OCI-LY1 (cell line): ENCODE results near the gene RAET1L.
"Not testable (repeated sequence)": the region's sequence is repeated elsewhere in the genome, so short reads cannot be mapped to it uniquely, and the experiment has no call there.

Experiments
- H2AFZ ChIP-seq: fragments of 200-600 bp; sonication (generic), shearing (Covaris generic); 2 replicates; pipeline ENCODE4 v1.6.0; 2014; ENCODE audit warnings: antibody characterized with exemption, mild to moderate bottlenecking, low read length
- H3F3A ChIP-seq: fragments of 200-600 bp; sonication (generic), shearing (Covaris generic); 2 replicates; pipeline ENCODE4 v1.6.0; 2014; ENCODE audit warnings: mild to moderate bottlenecking, antibody characterized with exemption, low read length, moderate library complexity; ENCODE audit not compliant: insufficient read depth
- H3K27ac ChIP-seq: fragments of 200-600 bp; sonication (generic); 2 replicates; pipeline ENCODE4 v1.5.1; 2014; ENCODE audit warnings: low read length, mixed run types, mild to moderate bottlenecking, low read depth; ENCODE audit not compliant: poor library complexity, severe bottlenecking
- H3K27me3 ChIP-seq: fragments of 200-600 bp; sonication (generic); 2 replicates; pipeline ENCODE4 v1.6.0; 2014; ENCODE audit warnings: antibody characterized with exemption, mild to moderate bottlenecking, low read length, moderate library complexity; ENCODE audit not compliant: insufficient read depth
- H3K36me3 ChIP-seq: fragments of 200-600 bp; sonication (generic); 2 replicates; pipeline ENCODE4 v1.6.1; 2014; ENCODE audit warnings: mild to moderate bottlenecking, antibody characterized with exemption, low read length, moderate library complexity, mixed read lengths; ENCODE audit not compliant: insufficient read depth
- H3K4me1 ChIP-seq: fragments of 200-600 bp; sonication (generic); 2 replicates; pipeline ENCODE4 v1.5.1; 2014; ENCODE audit warnings: mild to moderate bottlenecking, low read length, moderate library complexity; ENCODE audit not compliant: insufficient read depth, severe bottlenecking
- H3K4me2 ChIP-seq: fragments of 200-600 bp; sonication (generic), shearing (Covaris generic); 2 replicates; pipeline ENCODE4 v1.6.1; 2014; ENCODE audit warnings: low read length
- H3K4me3 ChIP-seq: fragments of 200-600 bp; sonication (generic); 2 replicates; pipeline ENCODE4 v1.5.1; 2014; ENCODE audit warnings: low read length, low read depth, mild to moderate bottlenecking, mixed read lengths; ENCODE audit not compliant: poor library complexity, severe bottlenecking
- H3K79me2 ChIP-seq: fragments of 200-600 bp; shearing (Covaris generic); 2 replicates; pipeline ENCODE4 v1.6.1; 2016; ENCODE audit warnings: mixed run types, low read length, mixed read lengths; ENCODE audit not compliant: insufficient read depth
- H3K9ac ChIP-seq: fragments of 200-600 bp; sonication (generic), shearing (Covaris generic); 2 replicates; pipeline ENCODE4 v1.6.1; 2014; ENCODE audit warnings: mild to moderate bottlenecking, low read length, mixed read lengths
- H3K9me2 ChIP-seq: fragments of 200-600 bp; sonication (generic), shearing (Covaris generic); 2 replicates; pipeline ENCODE4 v1.6.1; 2014; ENCODE audit warnings: low read depth, mild to moderate bottlenecking, low read length, mixed read lengths
- H3K9me3 ChIP-seq: fragments of 200-600 bp; shearing (Covaris generic); 2 replicates; pipeline ENCODE4 v1.6.1; 2014; ENCODE audit warnings: low read length, mixed read lengths
- H4K20me1 ChIP-seq: fragments of 200-600 bp; sonication (generic), shearing (Covaris generic); 2 replicates; pipeline ENCODE4 v1.6.0; 2016; ENCODE audit warnings: mild to moderate bottlenecking, low read length; ENCODE audit not compliant: insufficient read depth
- CTCF ChIP-seq: fragments of 200-600 bp; sonication (generic), shearing (Covaris generic); IDR thresholded peaks from 2 replicates; pipeline ENCODE4 v1.5.1; 2017; ENCODE audit warnings: mild to moderate bottlenecking, antibody characterized with exemption, low read length, moderate library complexity, mixed read lengths
- EZH2 ChIP-seq: fragments of 200-600 bp; sonication (generic), shearing (Covaris generic); IDR thresholded peaks from 2 replicates; pipeline ENCODE4 v1.8.0; 2017; ENCODE audit warnings: borderline replicate concordance, mixed run types, mild to moderate bottlenecking, antibody characterized with exemption, low read length, moderate library complexity, mixed read lengths

The RAET1L gene

GRCh38 chr6:149969635-149970034 is 55.7 kb downstream of the RAET1L start:
- H3K4me2 ChIP-seq = no peak overlapping the region
- no peak overlapping the region for H3K4me3 ChIP-seq
- no peaks in the 10 kb centered on the region for H3K9me3 ChIP-seq
- H3F3A ChIP-seq = no peaks in the 10 kb centered on the region
- no peak overlapping the region for H2AFZ ChIP-seq
- no peak overlapping the region for H3K27ac ChIP-seq
- no peaks in the 10 kb centered on the region for H3K79me2 ChIP-seq
- H3K4me1 ChIP-seq = no peaks in the 10 kb centered on the region
- TF ChIP-seq CTCF = no peak
- TF ChIP-seq EZH2 = no peak
- H4K20me1 ChIP-seq = no peaks in the 10 kb centered on the region
- H3K27me3 ChIP-seq = no peaks in the 10 kb centered on the region
- H3K9me2 ChIP-seq = no peaks in the 10 kb centered on the region
- H3K36me3 ChIP-seq = no peaks in the 10 kb centered on the region
- no peak overlapping the region for H3K9ac ChIP-seq

- H2AFZ ChIP-seq, H3K4me1 ChIP-seq, H3K9me2 ChIP-seq, H3K4me2 ChIP-seq, H3K9me3 ChIP-seq, H3K27ac ChIP-seq, H3K79me2 ChIP-seq, H4K20me1 ChIP-seq, H3K4me3 ChIP-seq, H3F3A ChIP-seq, H3K27me3 ChIP-seq, H3K9ac ChIP-seq, H3K36me3 ChIP-seq: not testable (repeated sequence)
Observed at GRCh38 chr6:149968909-149969308, 56.4 kb downstream of the RAET1L start.
